Nephron progenitor cell (in vitro differentiated cells): Measurements from ENCODE around the gene KATNAL1.

Source experiments
- DNase-seq: peaks from one replicate; pipeline ENCODE4 v3.0.0; 2021
- H3K27ac Mint-ChIP-seq: 2 replicates; pipeline ENCODE4 v1.8.0; 2021; ENCODE audit warnings: mild to moderate bottlenecking, moderate library complexity, mixed read lengths
- H3K27me3 Mint-ChIP-seq: 2 replicates; pipeline ENCODE4 v1.8.0; 2021; ENCODE audit warnings: mild to moderate bottlenecking, low read depth, mixed read lengths; ENCODE audit not compliant: poor library complexity
- H3K36me3 Mint-ChIP-seq: 2 replicates; pipeline ENCODE4 v1.8.0; 2021; ENCODE audit warnings: low read depth, mixed read lengths
- H3K4me1 Mint-ChIP-seq: 2 replicates; pipeline ENCODE4 v1.8.0; 2021; ENCODE audit warnings: mixed read lengths
- H3K4me3 Mint-ChIP-seq: 2 replicates; pipeline ENCODE4 v1.8.0; 2021; ENCODE audit warnings: mild to moderate bottlenecking, moderate library complexity, mixed read lengths
- H3K9me3 Mint-ChIP-seq: 2 replicates; pipeline ENCODE4 v1.8.0; 2021; ENCODE audit warnings: mild to moderate bottlenecking, moderate library complexity, mixed read lengths
- CTCF ChIP-seq: fragments of 200-600 bp; sonication (generic); IDR thresholded peaks from 2 replicates; pipeline ENCODE4 v1.5.0; 2021; ENCODE audit warnings: antibody characterized with exemption

Gene KATNAL1

GRCh38 chr13:30156270-30156669 is 151.1 kb downstream of the KATNAL1 start:
- TF ChIP-seq CTCF, result no peak
- Mint-ChIP-seq H3K9me3 (no peaks in the 10 kb centered on the region), H3K27me3 (peaks cover 5% of the 10 kb centered on the region), H3K27ac (no peak overlapping the region), H3K4me1 (peaks cover 85% of the 10 kb centered on the region), H3K36me3 (no peaks in the 10 kb centered on the region), H3K4me3 (no peak overlapping the region)
- DNase-seq, result no peak

GRCh38 chr13:30154931-30155330 is 152.4 kb downstream of the KATNAL1 start:
- peaks cover 89% of the 10 kb centered on the region for H3K4me1 Mint-ChIP-seq

GRCh38 chr13:30154531-30154930 is 152.8 kb downstream of the KATNAL1 start:
- peaks cover 90% of the 10 kb centered on the region for H3K4me1 Mint-ChIP-seq
- H3K36me3 Mint-ChIP-seq, result no peaks in the 10 kb centered on the region
- no peak for TF ChIP-seq CTCF
- no peak for DNase-seq
- peak overlapping the region; percentile 18 for H3K4me3 Mint-ChIP-seq
- no peak overlapping the region for H3K27ac Mint-ChIP-seq
- peaks cover 5% of the 10 kb centered on the region for H3K27me3 Mint-ChIP-seq
- no peaks in the 10 kb centered on the region for H3K9me3 Mint-ChIP-seq

More at GRCh38 chr13:30154931-30155330, 152.4 kb downstream of the KATNAL1 start:
- DNase-seq, result no peak
- Mint-ChIP-seq H3K36me3 (no peaks in the 10 kb centered on the region), H3K27me3 (peaks cover 5% of the 10 kb centered on the region), H3K9me3 (no peaks in the 10 kb centered on the region), H3K4me3 (no peak overlapping the region), H3K27ac (peak overlapping the region; percentile 68)
- TF ChIP-seq CTCF, result no peak

GRCh38 chr13:30153545-30154426 is 153.6 kb downstream of the KATNAL1 start:
- H3K4me1 Mint-ChIP-seq, result peaks cover 84% of the 10 kb centered on the region
- peak overlapping the region; percentile 18 for H3K4me3 Mint-ChIP-seq
- DNase-seq, result peak; percentile 52
- no peaks in the 10 kb centered on the region for H3K9me3 Mint-ChIP-seq
- H3K36me3 Mint-ChIP-seq, result no peaks in the 10 kb centered on the region
- H3K27ac Mint-ChIP-seq, result peak overlapping the region; percentile 58
- no peak for TF ChIP-seq CTCF
- peaks cover 5% of the 10 kb centered on the region for H3K27me3 Mint-ChIP-seq
